Uterus (tissue), 2 donors: ENCODE results near the gene ATG16L2.
"Not testable (repeated sequence)": the region's sequence is repeated elsewhere in the genome, so short reads cannot be mapped to it uniquely, and the experiment has no call there.

Experiments
- POLR2A ChIP-seq, 2 donors: fragments of 450-650 bp; IDR thresholded peaks; one replicate each; pipeline ENCODE4 v1.6.1; 2016; ENCODE audit warnings: antibody characterized with exemption in 2 of 2, mild to moderate bottlenecking in 1 of 2, moderate library complexity in 1 of 2
- TF ChIP-seq, protein P1 (sequence below), 4 experiments: fragments of 200-600 bp in 2 of 4; fragments of 450-650 bp in 2 of 4; sonication (generic) in 2 of 4; IDR thresholded peaks; one replicate each; pipeline ENCODE4 v1.5.1; 2016 to 2019; ENCODE audit warnings: antibody characterized with exemption in 4 of 4, mild to moderate bottlenecking in 2 of 4, moderate library complexity in 1 of 4

DNA sequence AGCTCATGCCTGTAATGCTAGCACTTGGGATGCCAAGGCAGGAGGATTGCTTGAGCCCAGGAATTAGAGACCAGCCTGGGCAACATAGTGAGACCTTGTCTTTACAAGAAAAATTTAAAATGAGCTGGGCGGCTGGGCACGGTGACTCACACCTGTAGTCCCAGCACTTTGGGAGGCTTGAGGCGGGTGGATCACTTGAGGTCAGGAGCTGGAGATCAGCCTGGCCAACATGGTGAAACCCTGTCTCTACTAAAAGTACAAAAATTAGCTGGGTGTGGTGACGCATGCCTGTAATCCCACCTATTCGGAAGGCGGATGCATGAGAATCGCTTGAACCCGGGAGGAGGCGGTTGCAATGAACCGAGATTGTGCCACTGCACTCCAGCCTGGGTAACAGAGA lies 2.5 kb upstream of the ATG16L2 start:
- TF ChIP-seq, protein P1, sequence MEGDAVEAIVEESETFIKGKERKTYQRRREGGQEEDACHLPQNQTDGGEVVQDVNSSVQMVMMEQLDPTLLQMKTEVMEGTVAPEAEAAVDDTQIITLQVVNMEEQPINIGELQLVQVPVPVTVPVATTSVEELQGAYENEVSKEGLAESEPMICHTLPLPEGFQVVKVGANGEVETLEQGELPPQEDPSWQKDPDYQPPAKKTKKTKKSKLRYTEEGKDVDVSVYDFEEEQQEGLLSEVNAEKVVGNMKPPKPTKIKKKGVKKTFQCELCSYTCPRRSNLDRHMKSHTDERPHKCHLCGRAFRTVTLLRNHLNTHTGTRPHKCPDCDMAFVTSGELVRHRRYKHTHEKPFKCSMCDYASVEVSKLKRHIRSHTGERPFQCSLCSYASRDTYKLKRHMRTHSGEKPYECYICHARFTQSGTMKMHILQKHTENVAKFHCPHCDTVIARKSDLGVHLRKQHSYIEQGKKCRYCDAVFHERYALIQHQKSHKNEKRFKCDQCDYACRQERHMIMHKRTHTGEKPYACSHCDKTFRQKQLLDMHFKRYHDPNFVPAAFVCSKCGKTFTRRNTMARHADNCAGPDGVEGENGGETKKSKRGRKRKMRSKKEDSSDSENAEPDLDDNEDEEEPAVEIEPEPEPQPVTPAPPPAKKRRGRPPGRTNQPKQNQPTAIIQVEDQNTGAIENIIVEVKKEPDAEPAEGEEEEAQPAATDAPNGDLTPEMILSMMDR (IDR thresholded peaks at IDR 0.05): not testable (repeated sequence)
- not testable (repeated sequence) for TF ChIP-seq POLR2A (IDR thresholded peaks at IDR 0.05)
